Bronchial epithelial cell (primary cell): ENCODE results near the gene NCAPG. TPM values are rescaled to one million over a fixed set of nuclear protein-coding genes. Genes with fewer than 3 reads are reported as not detected.

Source experiments
- DNase-seq: peaks from one replicate; pipeline ENCODE4 v3.0.0-alpha.2; 2010; ENCODE audit warnings: low read depth
- FAIRE-seq: peaks from 2 replicates; lab custom pipeline; 2011; peaks lifted over from hg19 to GRCh38; lab: Jason Lieb, UNC
- H3K27me3 ChIP-seq: 2 replicates; pipeline ENCODE4 v1.5.1; 2011; ENCODE audit warnings: low read length; ENCODE audit not compliant: control insufficient read depth, insufficient read depth
- H3K36me3 ChIP-seq: 2 replicates; pipeline ENCODE4 v1.5.1; 2011; ENCODE audit warnings: low read length; ENCODE audit not compliant: control insufficient read depth, insufficient read depth
- H3K4me3 ChIP-seq: 2 replicates; pipeline ENCODE4 v1.5.1; 2011; ENCODE audit warnings: mild to moderate bottlenecking, low read depth, low read length, control low read depth
- total RNA-seq: library from RNA; depleted of rRNA; stranded (reverse); fragments of >200 nt; gene quantifications from 2 replicates; pipeline ENCODE4 v1.2.1, GENCODE V29; 2014
- TF ChIP-seq, protein P1 (sequence below): IDR thresholded peaks from 2 replicates; pipeline ENCODE4 v1.5.1; 2011; ENCODE audit warnings: mild to moderate bottlenecking, moderate library complexity, low read length, control low read depth, inconsistent platforms; ENCODE audit not compliant: insufficient read depth, severe bottlenecking

NCAPG gene
- total RNA-seq, 1 donor from 2014 or later = 0.26 TPM

DNA sequence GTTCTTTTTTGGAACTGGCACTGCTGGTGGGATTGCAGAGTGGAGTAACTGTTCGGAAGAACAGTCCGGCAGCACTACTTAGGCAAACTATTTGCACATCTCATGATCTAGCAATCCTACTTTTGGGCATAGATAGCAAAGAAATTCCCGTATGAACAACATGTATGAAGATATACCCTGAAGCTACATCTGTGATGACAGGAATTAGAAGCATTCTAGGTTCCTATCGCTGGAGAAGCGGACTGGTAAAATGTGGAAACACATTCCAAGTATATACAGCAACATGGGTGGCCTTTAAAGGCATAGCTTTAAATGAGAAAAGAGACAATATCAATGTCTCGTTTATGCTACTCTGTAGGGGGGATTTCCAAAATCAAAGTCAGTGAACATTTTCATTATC is 3.3 kb upstream of the NCAPG start:
- Histone ChIP-seq H3K36me3 (peaks cover 5% of the 10 kb centered on the region), H3K4me3 (peak overlapping the region; percentile 17), H3K27me3 (no peaks in the 10 kb centered on the region)
- DNase-seq (no peak), FAIRE-seq (no peak)
- TF ChIP-seq, protein P1, sequence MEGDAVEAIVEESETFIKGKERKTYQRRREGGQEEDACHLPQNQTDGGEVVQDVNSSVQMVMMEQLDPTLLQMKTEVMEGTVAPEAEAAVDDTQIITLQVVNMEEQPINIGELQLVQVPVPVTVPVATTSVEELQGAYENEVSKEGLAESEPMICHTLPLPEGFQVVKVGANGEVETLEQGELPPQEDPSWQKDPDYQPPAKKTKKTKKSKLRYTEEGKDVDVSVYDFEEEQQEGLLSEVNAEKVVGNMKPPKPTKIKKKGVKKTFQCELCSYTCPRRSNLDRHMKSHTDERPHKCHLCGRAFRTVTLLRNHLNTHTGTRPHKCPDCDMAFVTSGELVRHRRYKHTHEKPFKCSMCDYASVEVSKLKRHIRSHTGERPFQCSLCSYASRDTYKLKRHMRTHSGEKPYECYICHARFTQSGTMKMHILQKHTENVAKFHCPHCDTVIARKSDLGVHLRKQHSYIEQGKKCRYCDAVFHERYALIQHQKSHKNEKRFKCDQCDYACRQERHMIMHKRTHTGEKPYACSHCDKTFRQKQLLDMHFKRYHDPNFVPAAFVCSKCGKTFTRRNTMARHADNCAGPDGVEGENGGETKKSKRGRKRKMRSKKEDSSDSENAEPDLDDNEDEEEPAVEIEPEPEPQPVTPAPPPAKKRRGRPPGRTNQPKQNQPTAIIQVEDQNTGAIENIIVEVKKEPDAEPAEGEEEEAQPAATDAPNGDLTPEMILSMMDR = no peak

DNA sequence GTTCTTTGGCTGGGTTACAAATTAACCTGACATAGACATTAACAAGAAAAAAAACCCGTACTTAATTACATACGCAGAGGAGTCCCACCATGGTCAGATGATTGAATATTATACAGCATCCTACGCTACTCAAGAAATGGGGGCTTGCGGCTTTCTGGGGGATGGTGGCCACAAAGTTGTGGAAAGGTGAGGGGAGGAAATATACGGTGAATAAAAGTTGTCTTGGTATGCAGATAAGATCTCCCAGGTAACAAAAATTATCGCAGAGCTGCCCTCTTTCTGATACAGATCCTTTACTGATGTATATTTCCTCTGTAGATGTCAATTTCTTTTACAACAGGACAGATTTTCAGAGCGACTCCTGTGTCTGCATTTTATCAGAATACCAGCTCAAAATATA is 1.1 kb upstream of the NCAPG start:
- Histone ChIP-seq H3K36me3 (no peaks in the 10 kb centered on the region), H3K4me3 (peak overlapping the region; percentile 98), H3K27me3 (no peaks in the 10 kb centered on the region)
- TF ChIP-seq, protein P1 = no peak
- no peak for FAIRE-seq
- DNase-seq = no peak

DNA sequence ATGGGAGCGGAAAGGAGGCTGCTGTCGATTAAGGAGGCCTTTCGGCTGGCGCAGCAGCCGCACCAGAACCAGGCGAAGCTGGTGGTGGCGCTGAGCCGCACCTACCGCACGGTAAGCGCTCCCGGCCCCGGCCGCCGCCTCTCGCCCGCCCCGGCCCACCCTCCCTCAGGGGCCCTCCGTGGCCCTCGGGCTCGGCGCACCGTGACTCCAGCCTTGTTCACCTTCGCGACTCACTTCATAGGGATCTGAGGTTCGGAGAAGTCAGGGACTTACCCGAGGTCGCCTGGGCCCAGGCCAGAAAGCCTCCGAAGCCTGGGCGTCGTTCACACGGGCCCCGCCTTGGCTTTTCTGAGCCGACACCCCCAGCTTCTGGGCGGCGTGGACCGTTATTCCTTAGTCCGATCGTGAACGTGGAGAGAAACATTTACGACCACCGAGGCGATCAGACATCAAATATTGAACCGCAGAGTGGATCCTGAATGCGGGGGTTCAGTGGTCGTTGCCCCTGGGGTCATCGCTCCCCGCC is 362 bp downstream of the NCAPG start:
- H3K36me3 ChIP-seq = no peaks in the 10 kb centered on the region
- TF ChIP-seq, protein P1 = no peak
- DNase-seq (peak; percentile 12), FAIRE-seq (no peak)
- H3K4me3 ChIP-seq = peak overlapping the region; percentile 98
- no peaks in the 10 kb centered on the region for H3K27me3 ChIP-seq

DNA sequence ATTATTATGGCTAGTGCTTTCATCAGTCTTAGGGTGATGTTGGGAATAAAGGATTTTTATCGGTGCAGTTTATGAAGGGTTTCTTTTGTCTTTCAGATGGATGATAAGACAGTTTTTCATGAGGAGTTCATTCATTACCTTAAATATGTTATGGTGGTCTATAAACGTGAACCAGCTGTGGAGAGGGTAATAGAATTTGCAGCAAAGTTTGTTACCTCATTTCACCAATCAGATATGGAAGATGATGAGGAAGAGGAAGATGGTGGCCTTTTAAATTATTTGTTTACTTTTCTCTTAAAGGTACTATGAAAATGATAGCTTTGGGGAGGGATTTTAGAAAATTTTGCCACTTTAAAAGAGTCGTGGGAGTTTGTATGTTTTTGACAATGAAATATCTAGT is 1.3 kb downstream of the NCAPG start:
- peak overlapping the region; percentile 98 for H3K4me3 ChIP-seq
- TF ChIP-seq, protein P1 = no peak
- FAIRE-seq (no peak), DNase-seq (no peak)
- no peaks in the 10 kb centered on the region for H3K27me3 ChIP-seq
- no peaks in the 10 kb centered on the region for H3K36me3 ChIP-seq

DNA sequence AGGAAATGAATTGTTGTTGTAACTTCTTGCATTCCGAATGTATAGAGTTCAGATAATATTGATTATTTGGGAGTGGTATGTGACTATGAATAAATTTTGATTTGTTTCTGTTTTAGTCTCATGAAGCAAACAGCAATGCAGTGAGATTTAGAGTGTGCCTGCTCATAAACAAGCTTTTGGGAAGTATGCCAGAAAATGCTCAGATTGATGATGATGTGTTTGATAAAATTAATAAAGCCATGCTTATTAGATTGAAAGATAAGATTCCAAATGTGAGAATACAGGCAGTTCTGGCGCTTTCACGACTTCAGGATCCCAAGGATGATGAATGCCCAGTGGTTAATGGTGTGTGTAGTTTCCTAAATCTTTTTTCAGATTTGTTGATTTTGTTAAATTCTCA is 2.0 kb downstream of the NCAPG start:
- Histone ChIP-seq H3K27me3 (no peaks in the 10 kb centered on the region), H3K4me3 (no peak overlapping the region), H3K36me3 (no peaks in the 10 kb centered on the region)
- DNase-seq (no peak), FAIRE-seq (no peak)
- TF ChIP-seq, protein P1 = no peak

DNA sequence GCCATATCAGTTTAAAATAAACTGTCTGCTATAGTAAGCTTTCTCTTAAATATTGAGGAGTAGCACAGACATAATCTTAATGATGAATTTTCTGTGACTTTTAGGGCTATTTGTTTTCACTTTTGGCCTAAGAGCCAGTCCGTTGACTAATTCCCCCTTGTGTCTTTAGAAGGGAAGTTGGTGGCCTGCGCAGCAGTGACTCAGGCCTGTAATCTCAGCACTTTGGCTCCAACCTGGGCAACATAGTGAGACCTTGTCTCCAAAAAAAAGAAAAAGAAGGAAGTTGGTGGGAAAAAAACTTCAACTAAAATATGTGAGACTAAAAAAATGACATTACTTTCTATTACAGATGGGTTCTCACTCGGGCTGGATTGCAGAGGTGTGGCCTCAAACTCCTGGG is 3.4 kb downstream of the NCAPG start:
- no peak for DNase-seq
- TF ChIP-seq, protein P1 = no peak
- H3K36me3 ChIP-seq = no peaks in the 10 kb centered on the region
- H3K4me3 ChIP-seq = no peak overlapping the region
- FAIRE-seq = no peak
- H3K27me3 ChIP-seq = no peaks in the 10 kb centered on the region
